Progenitor cell of endocrine pancreas (in vitro differentiated cells): Measurements from ENCODE around the gene KLHL22. TPM values are rescaled to one million over a fixed set of nuclear protein-coding genes. Genes with fewer than 3 reads are reported as not detected.

ENCODE experiments used
- DNase-seq: peaks from one replicate; pipeline ENCODE4 v3.0.0; 2021; ENCODE audit warnings: low spot score; ENCODE audit not compliant: unreplicated experiment
- H3K27ac Mint-ChIP-seq: 2 replicates; pipeline ENCODE4 v1.8.0; 2021; ENCODE audit warnings: mild to moderate bottlenecking, moderate library complexity, mixed read lengths
- H3K27me3 Mint-ChIP-seq: 2 replicates; pipeline ENCODE4 v1.8.0; 2021; ENCODE audit warnings: mixed read lengths
- H3K36me3 Mint-ChIP-seq: 2 replicates; pipeline ENCODE4 v1.8.0; 2022; ENCODE audit warnings: mixed read lengths; ENCODE audit not compliant: insufficient read depth
- H3K4me1 Mint-ChIP-seq: 2 replicates; pipeline ENCODE4 v1.8.0; 2021; ENCODE audit warnings: low read depth, mixed read lengths
- H3K4me3 Mint-ChIP-seq: 2 replicates; pipeline ENCODE4 v1.8.0; 2021; ENCODE audit warnings: low read depth, mild to moderate bottlenecking, moderate library complexity, mixed read lengths
- H3K9me3 Mint-ChIP-seq: 2 replicates; pipeline ENCODE4 v1.8.0; 2021; ENCODE audit warnings: low read depth, mixed read lengths
- total RNA-seq: library from RNA; stranded (reverse); gene quantifications from 2 replicates; pipeline ENCODE4 v1.2.1, GENCODE V29; 2021
- TF ChIP-seq, protein P1 (sequence below): fragments of 200-600 bp; sonication (generic); IDR thresholded peaks from one replicate; pipeline ENCODE4 v1.5.0; 2021; ENCODE audit warnings: antibody characterized with exemption, mild to moderate bottlenecking; ENCODE audit not compliant: unreplicated experiment

KLHL22 gene
- total RNA-seq, 1 donor from 2014 or later: 47.3 TPM

DNA sequence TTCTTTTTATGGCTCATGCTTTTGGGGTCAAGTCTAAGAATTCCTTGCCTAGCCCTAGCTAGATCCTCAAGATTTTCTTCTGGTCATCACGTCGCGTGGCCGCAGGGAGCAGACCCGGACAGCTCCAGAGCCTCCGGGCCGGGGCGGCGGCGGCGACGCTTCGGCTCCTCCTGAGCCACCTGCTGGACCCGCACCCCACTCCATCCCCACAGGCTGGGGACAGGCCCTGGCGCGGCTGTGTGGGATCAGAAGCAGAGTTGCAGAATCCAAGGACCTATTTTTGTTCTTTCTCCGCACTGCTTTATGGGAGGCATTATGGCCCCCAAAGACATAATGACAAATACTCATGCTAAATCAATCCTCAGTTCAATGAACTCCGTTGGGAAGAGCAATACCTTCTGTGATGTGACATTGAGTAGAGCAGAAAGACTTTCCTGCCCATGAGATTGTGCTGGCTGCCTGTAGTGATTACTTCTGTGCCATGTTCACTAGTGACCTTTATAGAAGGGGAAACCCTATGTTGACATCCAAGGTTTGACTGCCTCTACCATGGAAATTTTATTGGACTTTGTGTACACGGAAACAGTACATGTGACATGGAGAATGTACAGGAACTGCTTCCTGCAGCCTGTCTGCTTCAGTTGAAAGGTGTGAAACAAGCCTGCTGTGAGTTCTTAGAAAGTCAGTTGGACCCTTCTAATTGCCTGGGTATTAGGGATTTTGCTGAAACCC lies 45.6 kb downstream of the KLHL22 start:
- H3K4me3 Mint-ChIP-seq: no peak overlapping the region
- H3K27ac Mint-ChIP-seq: no peak overlapping the region
- peaks cover 8% of the 10 kb centered on the region for H3K36me3 Mint-ChIP-seq
- H3K4me1 Mint-ChIP-seq: no peaks in the 10 kb centered on the region
- TF ChIP-seq, protein P1, sequence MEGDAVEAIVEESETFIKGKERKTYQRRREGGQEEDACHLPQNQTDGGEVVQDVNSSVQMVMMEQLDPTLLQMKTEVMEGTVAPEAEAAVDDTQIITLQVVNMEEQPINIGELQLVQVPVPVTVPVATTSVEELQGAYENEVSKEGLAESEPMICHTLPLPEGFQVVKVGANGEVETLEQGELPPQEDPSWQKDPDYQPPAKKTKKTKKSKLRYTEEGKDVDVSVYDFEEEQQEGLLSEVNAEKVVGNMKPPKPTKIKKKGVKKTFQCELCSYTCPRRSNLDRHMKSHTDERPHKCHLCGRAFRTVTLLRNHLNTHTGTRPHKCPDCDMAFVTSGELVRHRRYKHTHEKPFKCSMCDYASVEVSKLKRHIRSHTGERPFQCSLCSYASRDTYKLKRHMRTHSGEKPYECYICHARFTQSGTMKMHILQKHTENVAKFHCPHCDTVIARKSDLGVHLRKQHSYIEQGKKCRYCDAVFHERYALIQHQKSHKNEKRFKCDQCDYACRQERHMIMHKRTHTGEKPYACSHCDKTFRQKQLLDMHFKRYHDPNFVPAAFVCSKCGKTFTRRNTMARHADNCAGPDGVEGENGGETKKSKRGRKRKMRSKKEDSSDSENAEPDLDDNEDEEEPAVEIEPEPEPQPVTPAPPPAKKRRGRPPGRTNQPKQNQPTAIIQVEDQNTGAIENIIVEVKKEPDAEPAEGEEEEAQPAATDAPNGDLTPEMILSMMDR: no peak
- DNase-seq: no peak
- no peaks in the 10 kb centered on the region for H3K9me3 Mint-ChIP-seq
- H3K27me3 Mint-ChIP-seq: no peaks in the 10 kb centered on the region

DNA sequence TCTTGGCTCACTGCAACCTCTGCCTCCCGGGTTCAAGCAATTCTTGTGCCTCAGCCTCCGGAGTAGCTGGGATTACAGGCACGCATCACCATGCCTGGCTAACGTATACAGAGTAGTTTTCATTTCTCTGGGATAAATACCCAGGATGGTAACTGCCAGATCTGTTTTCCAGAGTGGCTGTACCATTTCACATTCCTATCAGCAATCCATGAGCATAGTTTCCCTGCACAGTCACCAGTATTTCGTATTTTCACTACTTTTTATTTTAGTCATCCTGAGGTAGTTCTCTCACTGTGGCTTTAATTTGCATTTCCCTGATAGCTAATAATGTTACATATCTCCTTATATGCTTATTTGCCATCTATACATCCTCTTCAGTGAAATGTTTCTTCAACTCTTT lies 47.0 kb downstream of the KLHL22 start:
- Mint-ChIP-seq H3K4me1 (no peaks in the 10 kb centered on the region), H3K4me3 (no peak overlapping the region), H3K9me3 (no peaks in the 10 kb centered on the region), H3K27ac (no peak overlapping the region), H3K27me3 (no peaks in the 10 kb centered on the region), H3K36me3 (peaks cover 15% of the 10 kb centered on the region)
- DNase-seq: no peak
- TF ChIP-seq, protein P1: no peak

DNA sequence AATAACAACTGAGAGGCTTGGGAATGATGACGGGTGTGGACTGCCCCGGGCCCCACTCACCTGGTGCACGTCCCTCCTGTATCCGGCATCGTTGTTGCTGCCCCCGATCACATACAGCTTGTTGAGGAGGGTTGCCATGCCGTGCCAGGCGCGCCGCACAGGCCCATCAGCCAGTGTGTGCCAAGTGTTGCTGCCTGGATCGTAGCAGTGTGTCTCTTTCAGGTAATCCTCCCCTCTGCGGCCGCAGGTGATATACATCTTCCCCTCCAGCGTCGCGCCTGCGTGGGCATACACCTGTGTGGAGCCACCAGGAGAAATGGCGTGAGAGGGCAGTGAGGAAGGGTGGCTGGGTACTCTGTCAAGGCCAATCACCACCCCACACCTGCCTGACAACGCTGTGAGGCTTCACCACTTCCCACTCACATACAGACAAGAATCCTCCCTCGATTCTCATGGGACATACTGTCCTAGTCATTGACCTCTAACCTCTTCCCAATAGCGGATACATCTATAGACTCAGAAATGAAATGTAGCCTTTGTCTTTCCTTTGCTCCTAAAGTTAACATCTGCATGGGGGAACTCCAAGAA lies 49.1 kb downstream of the KLHL22 start:
- H3K9me3 Mint-ChIP-seq: no peaks in the 10 kb centered on the region
- H3K36me3 Mint-ChIP-seq: peaks cover 19% of the 10 kb centered on the region
- DNase-seq: no peak
- TF ChIP-seq, protein P1: no peak
- no peak overlapping the region for H3K4me3 Mint-ChIP-seq
- H3K4me1 Mint-ChIP-seq: no peaks in the 10 kb centered on the region
- no peak overlapping the region for H3K27ac Mint-ChIP-seq
- H3K27me3 Mint-ChIP-seq: no peaks in the 10 kb centered on the region

DNA sequence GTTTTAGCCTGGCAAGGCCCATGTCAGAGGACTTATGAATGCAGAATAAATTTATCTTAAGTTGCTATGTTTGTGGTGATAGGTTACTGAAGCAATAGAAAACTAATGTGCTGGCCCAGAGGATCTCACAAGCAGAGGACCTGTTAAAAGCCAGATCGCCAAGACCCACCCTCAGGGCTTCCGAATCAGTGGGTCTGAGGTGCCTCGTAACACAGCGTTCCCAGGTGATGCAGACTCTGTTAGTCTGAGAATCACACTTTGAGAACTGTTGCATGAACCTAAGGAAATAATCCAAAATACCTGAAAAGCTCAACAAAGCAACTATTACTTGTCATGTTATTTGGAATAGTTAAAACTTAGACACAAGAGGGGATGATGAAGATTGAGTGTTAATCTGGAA lies 51.3 kb downstream of the KLHL22 start:
- TF ChIP-seq, protein P1: no peak
- no peak for DNase-seq
- Mint-ChIP-seq H3K9me3 (no peaks in the 10 kb centered on the region), H3K27me3 (peaks cover 3% of the 10 kb centered on the region), H3K27ac (no peak overlapping the region), H3K4me3 (no peak overlapping the region), H3K4me1 (no peaks in the 10 kb centered on the region), H3K36me3 (peaks cover 17% of the 10 kb centered on the region)

DNA sequence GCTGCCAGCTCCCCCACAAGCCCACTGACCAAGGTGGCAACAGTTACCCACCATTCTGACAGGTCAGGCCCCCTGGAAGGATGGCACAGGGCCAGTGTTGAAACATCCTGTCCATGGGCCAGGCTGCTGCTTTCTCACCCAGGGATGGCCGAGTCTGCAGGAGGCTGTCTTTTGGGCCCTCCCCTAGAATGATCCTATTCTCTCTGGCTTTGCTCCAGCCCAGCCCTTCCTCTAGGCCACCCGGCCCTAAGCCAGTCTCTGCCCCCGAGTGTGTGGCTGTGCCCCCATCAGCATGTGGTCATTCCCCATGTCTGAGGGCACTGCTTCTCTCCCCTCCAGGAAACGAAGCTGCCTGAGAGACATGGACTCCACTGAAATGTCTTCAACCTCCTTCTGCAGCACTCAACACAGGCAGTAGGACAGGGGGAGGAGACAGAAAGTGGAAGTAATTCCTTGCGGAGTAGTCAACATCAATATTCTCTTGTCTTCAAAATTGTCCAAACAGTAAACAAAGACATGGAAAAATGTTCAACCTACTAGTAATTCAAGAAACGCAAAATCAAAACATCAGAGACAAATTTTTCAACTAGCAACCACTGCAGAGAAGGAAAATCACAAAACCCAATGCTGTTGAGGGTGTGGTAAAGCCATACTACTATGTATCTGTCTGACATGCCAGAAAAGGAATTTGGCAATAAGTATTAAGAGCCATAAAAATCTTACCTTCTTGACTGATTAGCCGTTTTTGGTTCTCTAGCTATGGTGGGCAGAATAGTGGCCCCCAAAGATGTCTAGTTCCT lies 52.9 kb downstream of the KLHL22 start:
- Mint-ChIP-seq H3K4me3 (no peak overlapping the region), H3K9me3 (no peaks in the 10 kb centered on the region), H3K27ac (no peak overlapping the region), H3K4me1 (peaks cover 3% of the 10 kb centered on the region), H3K27me3 (peaks cover 8% of the 10 kb centered on the region), H3K36me3 (peaks cover 17% of the 10 kb centered on the region)
- DNase-seq: no peak
- TF ChIP-seq, protein P1: no peak
